Fibroblast of upper back skin (primary cell): ENCODE measurements around the gene GPATCH8.
A peak's percentile ranks its signal among the peaks of the same experiment; 100 is the strongest.

ENCODE experiments used
- DNase-seq: peaks from one replicate; pipeline ENCODE4 v3.0.0-alpha.2; 2013

GPATCH8 gene

GRCh38 chr17:44448412-44448811 is 54.8 kb downstream of the GPATCH8 start:
- DNase-seq, result no peak

- DNase-seq, result peak; percentile 24
Measured at GRCh38 chr17:44444735-44445105, 58.5 kb downstream of the GPATCH8 start.

GRCh38 chr17:44442806-44443205 is 60.4 kb downstream of the GPATCH8 start:
- DNase-seq, result no peak

GRCh38 chr17:44439168-44439567 is 64.0 kb downstream of the GPATCH8 start:
- DNase-seq, result no peak

- DNase-seq, result no peak
Measured at GRCh38 chr17:44438636-44439035, 64.6 kb downstream of the GPATCH8 start.

GRCh38 chr17:44436336-44436735 is 66.9 kb downstream of the GPATCH8 start:
- DNase-seq, result no peak

GRCh38 chr17:44432254-44433157 is 70.7 kb downstream of the GPATCH8 start:
- DNase-seq, result no peak

GRCh38 chr17:44424828-44425461 is 78.3 kb downstream of the GPATCH8 start:
- no peak for DNase-seq

GRCh38 chr17:44417553-44417952 is 85.7 kb downstream of the GPATCH8 start:
- peak; percentile 61 for DNase-seq

- DNase-seq, result no peak
Measured at GRCh38 chr17:44416558-44417289, 86.5 kb downstream of the GPATCH8 start.

GRCh38 chr17:44414394-44415155 is 88.6 kb downstream of the GPATCH8 start:
- no peak for DNase-seq

GRCh38 chr17:44409309-44410028 is 93.7 kb downstream of the GPATCH8 start:
- no peak for DNase-seq

- DNase-seq, result no peak
Measured at GRCh38 chr17:44408786-44409185, 94.4 kb downstream of the GPATCH8 start.

GRCh38 chr17:44402564-44403172 is 100.5 kb downstream of the GPATCH8 start:
- DNase-seq, result no peak

- DNase-seq, result peak; percentile 15
Measured at GRCh38 chr17:44400226-44400847, 102.9 kb downstream of the GPATCH8 start.

GRCh38 chr17:44398692-44399691 is 104.2 kb downstream of the GPATCH8 start:
- no peak for DNase-seq

GRCh38 chr17:44397479-44398440 is 105.4 kb downstream of the GPATCH8 start:
- no peak for DNase-seq

GRCh38 chr17:44396946-44397345 is 106.3 kb downstream of the GPATCH8 start:
- DNase-seq, result no peak

GRCh38 chr17:44394833-44395232 is 108.4 kb downstream of the GPATCH8 start:
- DNase-seq, result no peak
